Stomach smooth muscle (tissue), 2 donors: ENCODE measurements around the gene PASK.

ENCODE experiments used
- H3K27ac ChIP-seq: one replicate; pipeline ENCODE4 v1.7.0; 2013; ENCODE audit warnings: mild to moderate bottlenecking, low read length, inconsistent platforms
- H3K27me3 ChIP-seq, 2 donors: one replicate each; pipeline ENCODE4 v1.7.0; 2013; ENCODE audit warnings: low read length in 2 of 2; ENCODE audit not compliant: insufficient read depth in 2 of 2, control insufficient read depth in 1 of 2
- H3K36me3 ChIP-seq, 2 donors: one replicate each; pipeline ENCODE4 v1.7.0; 2013; ENCODE audit warnings: low read length in 2 of 2; ENCODE audit not compliant: control insufficient read depth in 2 of 2, insufficient read depth in 2 of 2
- H3K4me1 ChIP-seq: one replicate; pipeline ENCODE4 v1.7.0; 2013; ENCODE audit warnings: low read length; ENCODE audit not compliant: control insufficient read depth, insufficient read depth
- H3K4me3 ChIP-seq, 2 donors: one replicate each; pipeline ENCODE4 v1.7.0; 2013; ENCODE audit warnings: low read length in 2 of 2
- H3K9ac ChIP-seq, 2 donors: one replicate each; pipeline ENCODE4 v1.7.0; 2013; ENCODE audit warnings: low read length in 2 of 2, mild to moderate bottlenecking in 1 of 2
- H3K9me3 ChIP-seq, 2 donors: one replicate each; pipeline ENCODE4 v1.7.0; 2013; ENCODE audit warnings: low read length in 2 of 2; ENCODE audit not compliant: control insufficient read depth in 2 of 2
- donor health status: healthy.
- donor health status: Pancreatic carcinoma.

PASK gene

DNA sequence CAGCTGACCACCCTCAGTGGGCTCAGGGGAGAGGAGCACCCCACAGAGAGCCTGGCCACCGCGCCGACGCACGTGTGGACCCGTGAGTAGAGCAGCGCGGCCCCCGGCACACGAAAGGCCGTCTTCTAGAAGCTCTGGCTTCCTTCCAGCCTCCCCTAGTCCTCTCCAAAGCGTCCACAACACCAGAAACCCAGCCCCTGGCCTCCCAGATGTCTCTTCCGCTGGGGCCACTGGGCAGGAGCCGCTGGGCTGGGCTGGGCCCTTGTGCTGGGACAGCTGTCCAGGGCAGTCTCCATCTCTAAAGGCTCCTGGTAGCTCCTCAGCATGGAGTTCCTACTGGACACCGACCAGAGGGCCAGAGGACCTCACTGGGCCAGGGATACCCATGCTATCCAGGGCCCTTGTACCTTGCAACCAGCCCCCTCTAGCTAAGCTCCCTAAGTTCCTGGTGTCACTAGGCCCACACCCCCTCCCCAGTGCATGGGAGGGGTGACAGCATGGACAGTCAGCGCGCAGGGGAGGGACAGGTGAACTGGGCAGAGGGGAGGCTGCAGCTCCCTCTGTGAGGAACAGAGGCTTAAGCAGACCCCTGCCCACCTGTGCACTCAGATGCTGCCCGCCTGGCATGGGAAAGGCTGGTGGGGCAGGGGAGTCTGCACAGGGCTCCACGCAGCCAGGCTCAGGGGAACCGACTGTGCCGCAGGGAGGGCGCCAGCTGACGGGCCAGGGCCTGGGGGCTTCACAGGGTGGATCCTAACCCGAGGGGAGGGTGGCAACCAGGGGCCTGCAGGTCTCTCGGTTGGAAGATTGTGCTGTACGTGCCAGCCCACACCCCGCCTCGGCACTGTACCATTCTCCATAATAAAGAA, 80.1 kb downstream of the PASK start:
- no peaks in the 10 kb centered on the region for H3K4me1 ChIP-seq
- H3K9me3 ChIP-seq: no peaks in the 10 kb centered on the region
- no peak overlapping the region for H3K9ac ChIP-seq
- peaks cover 3 to 14% of the 10 kb centered on the region in 2 donors for H3K27me3 ChIP-seq
- H3K36me3 ChIP-seq: no peaks in the 10 kb centered on the region
- H3K27ac ChIP-seq: no peak overlapping the region
- H3K4me3 ChIP-seq: no peak overlapping the region

DNA sequence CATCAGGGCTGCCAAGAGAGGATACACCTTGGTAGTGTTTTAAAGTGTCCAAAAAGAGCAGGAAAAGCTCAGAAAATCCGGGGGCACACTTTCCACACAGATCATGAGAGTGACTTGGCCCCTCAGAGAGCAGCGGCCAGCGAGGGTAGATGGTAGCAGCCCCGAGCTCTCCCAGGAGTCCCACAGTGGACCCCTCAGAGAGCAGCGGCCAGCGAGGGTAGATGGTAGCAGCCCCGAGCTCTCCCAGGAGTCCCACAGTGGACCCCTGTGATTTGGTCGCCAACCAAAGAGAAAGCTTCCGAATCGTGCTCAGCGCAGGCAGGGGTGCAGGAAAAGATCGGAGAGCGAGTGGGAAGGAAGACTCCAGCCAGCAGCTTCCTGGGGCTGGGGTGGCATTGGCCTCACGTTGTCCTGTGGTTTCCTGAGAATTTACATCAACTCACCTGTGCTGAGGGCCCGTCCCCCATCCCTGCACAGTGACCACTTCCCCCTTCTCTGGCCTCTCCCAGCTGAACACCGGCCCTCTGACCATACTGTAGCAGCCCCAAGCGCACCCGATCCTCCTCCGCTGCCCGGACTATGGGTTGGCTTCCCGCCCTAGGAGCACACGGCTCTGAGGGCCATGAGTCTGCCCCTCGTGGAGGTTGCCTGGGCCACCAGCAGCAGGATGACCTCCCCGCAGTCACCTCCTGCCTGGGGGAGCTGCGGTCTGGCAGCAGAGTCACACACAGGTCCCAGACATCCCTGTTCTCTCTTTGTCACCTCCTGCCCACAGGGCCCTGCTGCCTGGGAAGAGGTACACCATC, 80.9 kb downstream of the PASK start:
- no peak overlapping the region for H3K27ac ChIP-seq
- no peak overlapping the region for H3K4me3 ChIP-seq
- no peaks in the 10 kb centered on the region for H3K36me3 ChIP-seq
- H3K9ac ChIP-seq: no peak overlapping the region
- H3K27me3 ChIP-seq: peaks cover 5 to 18% of the 10 kb centered on the region in 2 donors
- H3K4me1 ChIP-seq: no peaks in the 10 kb centered on the region
- H3K9me3 ChIP-seq: no peaks in the 10 kb centered on the region

DNA sequence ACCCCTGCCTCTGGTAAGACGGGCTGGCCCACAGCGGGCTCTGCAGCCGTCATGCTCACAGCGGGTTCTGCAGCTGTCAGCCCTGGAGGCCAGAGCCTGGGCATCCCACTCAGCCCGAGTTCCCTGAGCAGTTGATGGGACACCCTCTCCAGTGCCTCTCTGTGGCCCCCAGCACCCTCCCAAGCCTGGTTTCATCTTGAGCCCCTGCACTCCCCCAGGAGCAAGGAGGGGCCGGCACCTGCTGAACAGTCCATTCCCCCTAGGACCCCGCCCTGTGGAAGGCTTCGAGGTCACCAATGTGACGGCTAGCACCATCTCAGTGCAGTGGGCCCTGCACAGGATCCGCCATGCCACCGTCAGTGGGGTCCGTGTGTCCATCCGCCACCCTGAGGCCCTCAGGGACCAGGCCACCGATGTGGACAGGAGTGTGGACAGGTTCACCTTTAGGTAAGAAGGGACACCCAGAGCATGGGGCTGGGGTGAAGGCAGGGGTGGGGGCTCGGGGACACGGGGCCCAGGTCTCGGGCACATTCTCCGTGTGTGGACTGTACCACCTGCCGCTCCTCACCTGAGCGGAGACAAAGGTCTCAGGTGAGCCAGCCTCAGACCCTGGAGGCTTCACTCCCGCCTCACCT, 81.7 kb downstream of the PASK start:
- Histone ChIP-seq H3K4me1 (no peaks in the 10 kb centered on the region), H3K36me3 (no peaks in the 10 kb centered on the region), H3K27me3 (peaks cover 11 to 22% of the 10 kb centered on the region in 2 donors)

DNA sequence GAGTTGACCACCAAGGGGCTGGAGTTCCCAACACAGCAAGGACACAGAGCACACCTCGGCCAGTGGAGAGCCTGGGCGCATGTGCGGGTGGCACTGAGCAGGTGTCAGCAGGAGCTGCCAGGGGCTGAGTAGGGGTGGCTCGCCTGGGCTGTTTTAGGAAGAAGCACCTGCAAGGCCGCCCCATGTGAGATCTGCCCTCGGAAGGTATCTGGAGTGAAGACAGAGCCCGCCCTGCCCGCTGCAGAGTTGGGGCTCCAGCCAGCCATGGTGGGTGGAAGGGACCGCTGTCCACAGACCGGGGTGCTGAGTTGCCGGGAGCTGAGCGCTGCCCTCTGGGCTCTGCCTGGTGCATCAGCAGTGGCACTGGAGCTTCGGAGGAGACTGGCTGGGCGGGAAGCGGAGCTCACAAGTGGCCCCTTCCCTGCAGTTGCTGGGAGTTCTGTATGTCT, 82.4 kb downstream of the PASK start:
- no peak overlapping the region for H3K4me3 ChIP-seq
- H3K4me1 ChIP-seq: no peaks in the 10 kb centered on the region
- H3K9ac ChIP-seq: no peak overlapping the region
- H3K27ac ChIP-seq: no peak overlapping the region
- no peaks in the 10 kb centered on the region for H3K9me3 ChIP-seq
- H3K36me3 ChIP-seq: no peaks in the 10 kb centered on the region
- H3K27me3 ChIP-seq: peaks cover 11 to 24% of the 10 kb centered on the region in 2 donors

More for the DNA sequence above, 81.7 kb downstream of the PASK start:
- H3K9me3 ChIP-seq: no peaks in the 10 kb centered on the region
- H3K27ac ChIP-seq: no peak overlapping the region
- H3K4me3 ChIP-seq: no peak overlapping the region
- H3K9ac ChIP-seq: no peak overlapping the region

GRCh38 chr2:241066171-241066892, 82.9 kb downstream of the PASK start:
- no peak overlapping the region for H3K27ac ChIP-seq

DNA sequence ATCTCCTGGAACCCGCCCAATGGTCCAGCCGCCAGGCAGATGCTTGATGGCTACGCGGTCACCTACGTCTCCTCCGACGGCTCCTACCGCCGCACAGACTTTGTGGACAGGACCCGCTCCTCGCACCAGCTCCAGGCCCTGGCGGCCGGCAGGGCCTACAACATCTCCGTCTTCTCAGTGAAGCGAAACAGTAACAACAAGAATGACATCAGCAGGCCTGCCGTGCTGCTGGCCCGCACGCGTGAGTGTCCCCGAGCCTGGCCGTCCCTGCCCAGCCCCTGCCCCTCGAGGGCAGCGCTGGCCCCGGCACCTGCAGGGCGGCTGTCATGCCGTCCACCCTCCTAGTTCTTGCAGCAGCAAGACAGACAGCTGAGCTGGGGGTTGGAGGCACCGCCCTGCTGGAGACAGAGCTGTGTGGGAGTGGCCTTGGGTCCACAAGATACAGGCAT, 83.9 kb downstream of the PASK start:
- Histone ChIP-seq H3K4me3 (no peak overlapping the region), H3K36me3 (no peaks in the 10 kb centered on the region), H3K27ac (no peak overlapping the region), H3K27me3 (peaks cover 11 to 22% of the 10 kb centered on the region in 2 donors), H3K9ac (no peak overlapping the region), H3K9me3 (no peaks in the 10 kb centered on the region), H3K4me1 (no peaks in the 10 kb centered on the region)

More at GRCh38 chr2:241066171-241066892, 82.9 kb downstream of the PASK start:
- H3K4me3 ChIP-seq: no peak overlapping the region
- no peaks in the 10 kb centered on the region for H3K36me3 ChIP-seq
- H3K27me3 ChIP-seq: peaks cover 11 to 23% of the 10 kb centered on the region in 2 donors
- no peak overlapping the region for H3K9ac ChIP-seq
- H3K4me1 ChIP-seq: no peaks in the 10 kb centered on the region
- H3K9me3 ChIP-seq: no peaks in the 10 kb centered on the region

DNA sequence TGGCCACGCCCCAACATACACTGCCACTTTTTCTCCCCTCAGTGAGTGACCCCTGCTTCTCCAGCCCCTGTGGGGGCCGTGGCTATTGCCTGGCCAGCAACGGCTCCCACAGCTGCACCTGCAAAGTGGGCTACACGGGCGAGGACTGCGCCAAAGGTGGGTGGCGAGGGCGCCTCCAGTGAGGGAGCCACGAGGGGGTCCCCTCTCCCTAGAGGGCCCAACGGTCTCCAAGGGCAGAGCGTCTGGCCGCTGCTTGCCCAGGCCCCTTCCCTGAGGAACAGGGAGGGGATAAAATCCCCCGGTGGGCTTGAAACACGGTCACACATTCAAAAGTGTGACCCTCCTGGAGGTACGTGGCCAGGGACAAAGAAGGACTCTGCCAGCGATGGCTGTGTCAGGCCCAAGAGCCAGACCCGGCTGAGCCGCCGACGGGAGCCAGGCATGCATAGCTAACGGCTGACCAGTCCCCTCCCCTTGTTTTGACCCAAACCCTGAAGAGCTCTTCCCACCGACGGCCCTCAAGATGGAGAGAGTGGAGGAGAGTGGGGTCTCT, 84.4 kb downstream of the PASK start:
- Histone ChIP-seq H3K36me3 (no peaks in the 10 kb centered on the region), H3K4me3 (no peak overlapping the region), H3K4me1 (no peaks in the 10 kb centered on the region), H3K9ac (no peak overlapping the region), H3K9me3 (no peaks in the 10 kb centered on the region), H3K27me3 (peaks cover 11 to 22% of the 10 kb centered on the region in 2 donors), H3K27ac (no peak overlapping the region)

- Histone ChIP-seq H3K36me3 (no peaks in the 10 kb centered on the region), H3K9ac (no peak overlapping the region), H3K27ac (no peak overlapping the region), H3K4me3 (no peak overlapping the region), H3K9me3 (no peaks in the 10 kb centered on the region), H3K27me3 (peaks cover 11 to 22% of the 10 kb centered on the region in 2 donors), H3K4me1 (no peaks in the 10 kb centered on the region)
Measured at GRCh38 chr2:241064008-241064801, 85.1 kb downstream of the PASK start.

DNA sequence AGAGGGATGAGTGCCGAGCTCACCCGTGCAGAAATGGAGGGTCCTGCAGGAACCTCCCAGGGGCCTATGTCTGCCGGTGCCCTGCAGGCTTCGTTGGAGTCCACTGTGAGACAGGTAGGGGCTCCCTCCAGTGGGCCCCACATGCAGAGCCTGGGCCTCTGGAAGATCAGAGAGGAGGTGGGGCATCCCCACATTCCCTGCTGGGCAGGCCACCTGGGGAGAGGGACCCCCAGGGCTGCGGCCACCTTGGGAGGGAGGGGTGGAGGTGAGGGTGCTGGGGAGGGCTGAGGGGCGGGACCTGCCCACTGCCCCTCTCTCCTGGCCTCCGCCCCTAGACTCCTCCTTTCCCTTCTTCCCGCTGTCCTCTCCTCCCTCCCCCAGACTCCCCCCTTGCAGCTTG, 85.7 kb downstream of the PASK start:
- H3K27me3 ChIP-seq: peaks cover 11 to 22% of the 10 kb centered on the region in 2 donors
- H3K9ac ChIP-seq: no peak overlapping the region
- H3K9me3 ChIP-seq: no peaks in the 10 kb centered on the region
- H3K4me1 ChIP-seq: no peaks in the 10 kb centered on the region
- no peak overlapping the region for H3K4me3 ChIP-seq
- H3K36me3 ChIP-seq: no peaks in the 10 kb centered on the region
- no peak overlapping the region for H3K27ac ChIP-seq
